ENCODE data around the gene MOB3B.

MOB3B gene

GRCh38 chr9:27280860-27281259 is 248.8 kb downstream of the MOB3B start:
- TF ChIP-seq, protein P1, sequence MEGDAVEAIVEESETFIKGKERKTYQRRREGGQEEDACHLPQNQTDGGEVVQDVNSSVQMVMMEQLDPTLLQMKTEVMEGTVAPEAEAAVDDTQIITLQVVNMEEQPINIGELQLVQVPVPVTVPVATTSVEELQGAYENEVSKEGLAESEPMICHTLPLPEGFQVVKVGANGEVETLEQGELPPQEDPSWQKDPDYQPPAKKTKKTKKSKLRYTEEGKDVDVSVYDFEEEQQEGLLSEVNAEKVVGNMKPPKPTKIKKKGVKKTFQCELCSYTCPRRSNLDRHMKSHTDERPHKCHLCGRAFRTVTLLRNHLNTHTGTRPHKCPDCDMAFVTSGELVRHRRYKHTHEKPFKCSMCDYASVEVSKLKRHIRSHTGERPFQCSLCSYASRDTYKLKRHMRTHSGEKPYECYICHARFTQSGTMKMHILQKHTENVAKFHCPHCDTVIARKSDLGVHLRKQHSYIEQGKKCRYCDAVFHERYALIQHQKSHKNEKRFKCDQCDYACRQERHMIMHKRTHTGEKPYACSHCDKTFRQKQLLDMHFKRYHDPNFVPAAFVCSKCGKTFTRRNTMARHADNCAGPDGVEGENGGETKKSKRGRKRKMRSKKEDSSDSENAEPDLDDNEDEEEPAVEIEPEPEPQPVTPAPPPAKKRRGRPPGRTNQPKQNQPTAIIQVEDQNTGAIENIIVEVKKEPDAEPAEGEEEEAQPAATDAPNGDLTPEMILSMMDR (IDR thresholded peaks at IDR 0.05; ENCODE audit: extremely low read depth, missing control alignments): no peak
- no peak for DNase-seq (ENCODE audit: low spot score)

DNA sequence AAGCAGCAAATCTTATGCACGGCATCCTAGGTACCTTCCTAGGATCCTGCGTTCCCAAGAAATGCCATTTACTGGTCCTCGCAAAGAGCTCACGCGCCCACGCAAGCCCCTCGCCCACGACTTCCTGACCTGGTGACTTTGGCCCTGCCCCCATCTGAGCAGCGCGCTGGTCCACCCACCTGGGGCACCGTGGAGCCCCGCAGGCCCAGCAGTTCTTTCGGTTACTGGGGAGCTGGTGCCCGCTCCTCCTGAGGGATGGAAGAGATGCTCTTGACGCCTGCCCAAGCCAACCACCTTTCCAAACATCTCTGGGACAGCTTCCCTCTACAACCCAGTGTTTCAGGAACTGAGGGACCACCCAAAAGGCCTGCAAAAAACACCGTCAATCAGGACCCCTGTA is 249.4 kb downstream of the MOB3B start:
- TF ChIP-seq, protein P1 (IDR thresholded peaks at IDR 0.05; ENCODE audit: extremely low read depth, missing control alignments): no peak
- DNase-seq (ENCODE audit: low spot score): no peak

DNA sequence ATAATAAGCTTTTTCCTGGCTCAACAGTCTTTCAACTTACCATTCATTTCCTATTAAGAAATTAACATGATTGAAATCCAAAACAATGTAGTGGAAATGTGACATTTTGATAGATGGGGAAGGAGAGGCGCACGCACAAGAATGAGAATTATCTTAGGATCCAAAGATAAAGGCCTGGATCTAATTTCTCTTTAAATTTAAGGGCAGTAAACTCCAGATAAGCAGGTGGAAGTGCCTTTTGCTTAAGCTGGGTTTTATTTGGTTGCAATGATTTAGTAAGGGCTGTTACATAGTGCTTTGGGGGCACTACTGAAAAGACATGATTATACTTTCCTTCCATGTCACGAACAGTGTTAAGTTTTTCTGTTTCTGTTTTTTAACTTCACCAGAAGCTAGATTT is 250.0 kb downstream of the MOB3B start:
- TF ChIP-seq, protein P1 (IDR thresholded peaks at IDR 0.05; ENCODE audit: extremely low read depth, missing control alignments): no peak
- DNase-seq (ENCODE audit: low spot score): no peak

- DNase-seq (ENCODE audit: low spot score): no peak
- TF ChIP-seq, protein P1 (IDR thresholded peaks at IDR 0.05; ENCODE audit: extremely low read depth, missing control alignments): no peak
Observed at GRCh38 chr9:27278374-27278773, 251.2 kb downstream of the MOB3B start.

GRCh38 chr9:27276193-27277030 is 253.2 kb downstream of the MOB3B start:
- TF ChIP-seq, protein P1 (IDR thresholded peaks at IDR 0.05; ENCODE audit: extremely low read depth, missing control alignments): peak; percentile 62
- peak; percentile 54 for DNase-seq (ENCODE audit: low spot score)

Data from GM20000 (cell line).